ENCODE measurements around the gene FOXD4L3.
"Not testable (repeated sequence)": the region's sequence is repeated elsewhere in the genome, so short reads cannot be mapped to it uniquely, and the experiment has no call there.

GRCh38 chr9:68338000-68338399 lies 35.3 kb downstream of the FOXD4L3 start:
- not testable (repeated sequence) for TF ChIP-seq POLR2A (IDR thresholded peaks at IDR 0.05; ENCODE audit: low read length); EP300 (IDR thresholded peaks at IDR 0.05); ESRRA (IDR thresholded peaks at IDR 0.05; ENCODE audit: borderline replicate concordance, low read length); CTCF (IDR thresholded peaks at IDR 0.05); CBX8 (IDR thresholded peaks at IDR 0.05); TP53 (CRISPR knock-in tag; IDR thresholded peaks at IDR 0.05); BHLHE40 (IDR thresholded peaks at IDR 0.05; ENCODE audit: low read depth, low read length); ELK1 (IDR thresholded peaks at IDR 0.05; ENCODE audit: low read depth, low read length)
